Stimulated activated CD4-positive, alpha-beta T cell treated with anti-CD3 and anti-CD28 coated beads, Interleukin-15, amount 100 ng/mL, for 48 hours (primary cell): ENCODE measurements around the gene GPR18.
A peak's percentile ranks its signal among the peaks of the same experiment; 100 is the strongest.
"Not testable (repeated sequence)": the region's sequence is repeated elsewhere in the genome, so short reads cannot be mapped to it uniquely, and the experiment has no call there.

Source experiments
- DNase-seq, 2 donors: peaks; one replicate each; pipeline ENCODE4 v3.0.0-alpha.2; 2020; ENCODE audit warnings: low read depth in 2 of 2

Gene GPR18

GRCh38 chr13:99266827-99267226 lies 8.6 kb upstream of the GPR18 start:
- DNase-seq = no peak

DNA sequence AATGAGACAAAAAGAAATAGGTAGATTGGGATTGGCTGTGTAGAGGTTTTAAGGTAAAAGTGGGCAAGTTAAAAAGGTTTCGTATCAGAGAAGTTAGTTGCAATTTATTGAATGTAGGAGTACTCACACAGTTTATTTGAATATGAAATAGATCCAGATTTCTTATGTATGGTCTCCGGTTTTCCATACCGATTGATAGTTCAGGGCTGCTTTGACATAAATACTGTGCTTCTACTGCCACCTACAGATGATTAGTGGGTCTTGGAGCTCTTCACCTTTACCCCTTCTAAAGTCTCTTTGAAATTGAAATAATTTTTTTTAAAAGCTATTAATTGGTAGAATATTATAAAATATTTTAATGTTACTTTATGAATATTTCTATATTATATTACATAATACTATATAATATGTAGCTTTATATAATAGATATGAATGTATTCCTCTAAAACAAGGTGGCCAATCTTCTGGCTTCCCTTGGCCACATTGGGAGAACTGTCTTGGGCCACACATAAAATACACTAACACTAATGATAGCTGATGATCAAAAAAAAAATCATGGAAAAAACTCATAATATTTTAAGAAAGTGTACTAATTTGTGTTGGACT lies 7.7 kb upstream of the GPR18 start:
- DNase-seq = no peak

DNA sequence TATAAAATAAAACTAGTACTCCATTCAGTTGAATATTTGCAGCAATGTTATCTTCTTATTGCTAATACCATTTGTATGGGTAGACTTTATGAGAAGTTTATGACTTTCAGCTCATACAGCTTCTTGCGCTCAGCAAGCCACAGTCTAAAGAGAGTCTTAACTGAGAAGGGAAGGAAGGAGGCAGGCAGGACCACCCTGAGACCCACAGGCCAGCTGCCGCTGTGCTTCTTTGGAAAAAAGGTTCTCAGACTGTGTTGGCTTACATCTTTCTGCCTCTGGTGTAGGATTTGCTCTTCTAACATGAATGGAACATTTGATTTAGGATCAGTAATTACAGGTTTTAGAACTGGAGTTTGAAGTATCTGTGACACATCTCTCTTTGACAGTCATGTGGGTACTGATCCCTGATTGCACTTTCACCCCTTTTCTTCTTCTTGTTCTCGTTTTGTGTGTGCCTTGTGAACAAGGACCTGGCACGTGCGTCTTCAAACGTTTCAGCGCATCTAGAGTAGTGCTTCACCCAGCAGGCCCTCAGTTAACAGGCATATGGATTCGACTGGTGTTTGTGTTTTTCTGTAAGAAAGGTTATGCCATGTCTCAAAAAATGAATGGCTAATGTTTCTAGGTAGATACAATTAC lies 7.1 kb upstream of the GPR18 start:
- DNase-seq = peak; percentile 49 to 60

GRCh38 chr13:99264051-99264450 lies 5.9 kb upstream of the GPR18 start:
- DNase-seq = no peak

GRCh38 chr13:99263126-99263785 lies 5.1 kb upstream of the GPR18 start:
- no peak for DNase-seq

DNA sequence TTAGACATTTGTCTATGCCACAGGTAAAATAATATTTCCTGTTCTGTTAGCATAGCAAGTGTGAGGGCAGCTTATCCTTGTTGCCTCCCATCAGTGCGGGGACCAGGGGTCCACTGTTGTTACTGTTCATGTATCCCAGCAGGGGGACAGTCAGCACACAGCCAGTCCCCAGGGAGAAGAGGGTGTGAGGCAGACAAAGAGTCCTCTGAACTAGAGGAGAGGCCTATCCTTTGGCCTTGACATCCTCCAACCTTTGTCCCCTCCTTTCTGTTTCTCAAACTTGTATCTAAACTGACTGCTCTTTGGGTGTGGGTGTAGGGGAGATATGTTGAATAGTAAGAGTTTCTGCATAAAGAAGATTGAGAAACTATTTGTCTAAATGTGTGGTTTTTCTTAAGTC lies 2.9 kb upstream of the GPR18 start:
- DNase-seq = no peak

DNA sequence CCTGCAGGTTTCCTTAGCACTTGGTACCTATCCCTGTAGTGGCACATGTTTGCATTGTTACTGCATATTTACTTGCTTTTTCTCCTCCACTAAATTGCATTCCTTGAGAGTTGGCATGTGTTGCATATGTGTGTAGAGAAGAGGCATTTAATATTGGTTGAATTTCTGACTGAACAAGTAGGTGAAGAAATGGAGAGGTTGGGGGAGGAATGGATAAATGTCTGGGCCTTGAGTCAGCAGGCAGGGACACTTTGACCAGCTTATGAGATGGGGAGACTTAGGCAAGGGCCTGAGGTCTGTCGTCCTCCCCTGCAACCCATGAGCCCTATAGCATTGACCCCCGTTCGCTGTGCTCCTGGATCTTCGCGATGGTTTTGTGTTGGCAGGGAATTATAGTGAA lies 2.0 kb upstream of the GPR18 start:
- no peak for DNase-seq

DNA sequence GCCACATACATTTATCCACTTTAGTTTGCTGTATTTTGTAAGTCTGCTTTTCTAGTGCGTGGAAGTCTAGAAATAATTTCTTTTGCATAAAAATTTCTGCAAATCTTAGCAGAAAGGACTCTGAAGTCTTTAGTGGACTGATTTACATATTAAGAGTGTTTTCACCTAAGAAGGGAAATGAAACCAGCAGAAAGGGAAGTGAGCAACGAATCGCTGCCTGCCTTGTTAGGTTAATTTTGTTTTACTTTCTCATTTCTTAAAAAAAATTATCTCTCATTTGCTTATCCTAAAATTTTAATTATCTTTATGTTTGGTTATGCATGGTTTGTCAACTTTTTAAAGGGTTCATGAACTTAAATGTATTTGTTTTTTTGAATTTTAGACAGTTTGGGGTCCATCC lies 767 bp upstream of the GPR18 start:
- no peak for DNase-seq

GRCh38 chr13:99257291-99257690 lies 888 bp downstream of the GPR18 start:
- DNase-seq = no peak

- DNase-seq = no peak
These were observed 1.5 kb downstream of the GPR18 start for GRCh38 chr13:99256709-99257108.

DNA sequence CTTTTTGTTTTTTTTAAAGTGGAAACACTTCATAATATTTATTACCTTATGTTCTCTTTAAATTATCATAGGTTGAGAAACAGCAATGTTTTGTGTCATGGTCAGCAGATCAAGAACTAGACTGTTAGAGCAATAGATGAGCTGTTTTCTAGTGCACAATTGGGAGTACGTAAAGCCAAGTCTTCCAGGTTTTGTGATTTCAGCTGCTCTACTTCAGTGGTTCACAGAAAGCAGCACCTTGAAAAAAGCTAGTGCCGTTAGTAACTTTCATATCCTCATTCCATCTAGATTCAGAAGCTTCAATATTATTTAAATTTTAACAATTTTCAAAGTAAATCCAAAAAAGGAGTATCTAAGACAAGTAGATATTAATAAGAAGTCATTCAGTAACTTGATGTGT lies 1.9 kb downstream of the GPR18 start:
- no peak for DNase-seq

DNA sequence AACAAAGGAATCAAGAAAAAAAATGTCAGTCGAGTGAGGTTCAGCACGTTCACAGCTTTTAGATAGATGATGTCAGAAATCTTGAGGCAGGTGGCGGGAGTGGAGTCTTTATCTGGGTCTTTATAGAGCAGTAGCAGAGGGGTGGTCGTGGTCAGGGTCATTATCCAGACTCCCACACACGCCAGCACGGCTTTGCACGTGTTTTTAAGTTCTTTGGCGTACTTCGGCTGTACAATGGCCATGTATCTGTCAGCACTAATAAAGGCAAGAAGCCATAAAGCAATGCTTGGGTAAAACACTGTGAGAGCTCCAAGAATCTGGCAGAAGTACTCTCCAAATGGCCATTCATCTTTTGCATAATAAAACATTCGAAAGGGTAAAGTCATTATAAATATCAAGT lies 2.9 kb downstream of the GPR18 start:
- no peak for DNase-seq

- no peak for DNase-seq
These were observed 3.3 kb downstream of the GPR18 start for GRCh38 chr13:99254830-99255229.

DNA sequence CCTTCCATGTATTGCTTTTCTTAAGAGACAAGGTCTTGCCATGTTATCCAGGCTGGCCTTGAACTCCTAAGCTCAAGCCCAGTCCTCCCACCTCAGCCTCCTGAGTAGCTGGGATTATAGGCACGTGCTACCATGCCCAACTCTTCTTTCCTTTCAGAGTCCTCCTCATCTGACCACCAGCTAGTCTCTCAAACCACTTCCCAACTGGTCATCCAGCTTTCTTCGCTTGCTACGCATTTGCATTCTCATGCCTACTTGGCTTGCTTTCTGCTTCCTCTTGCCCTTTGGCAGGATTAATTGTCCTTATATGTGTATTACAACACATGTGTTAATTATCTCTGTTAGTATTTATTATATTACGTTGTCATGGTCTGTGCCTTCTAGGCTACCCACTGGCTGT lies 6.3 kb downstream of the GPR18 start:
- no peak for DNase-seq

DNA sequence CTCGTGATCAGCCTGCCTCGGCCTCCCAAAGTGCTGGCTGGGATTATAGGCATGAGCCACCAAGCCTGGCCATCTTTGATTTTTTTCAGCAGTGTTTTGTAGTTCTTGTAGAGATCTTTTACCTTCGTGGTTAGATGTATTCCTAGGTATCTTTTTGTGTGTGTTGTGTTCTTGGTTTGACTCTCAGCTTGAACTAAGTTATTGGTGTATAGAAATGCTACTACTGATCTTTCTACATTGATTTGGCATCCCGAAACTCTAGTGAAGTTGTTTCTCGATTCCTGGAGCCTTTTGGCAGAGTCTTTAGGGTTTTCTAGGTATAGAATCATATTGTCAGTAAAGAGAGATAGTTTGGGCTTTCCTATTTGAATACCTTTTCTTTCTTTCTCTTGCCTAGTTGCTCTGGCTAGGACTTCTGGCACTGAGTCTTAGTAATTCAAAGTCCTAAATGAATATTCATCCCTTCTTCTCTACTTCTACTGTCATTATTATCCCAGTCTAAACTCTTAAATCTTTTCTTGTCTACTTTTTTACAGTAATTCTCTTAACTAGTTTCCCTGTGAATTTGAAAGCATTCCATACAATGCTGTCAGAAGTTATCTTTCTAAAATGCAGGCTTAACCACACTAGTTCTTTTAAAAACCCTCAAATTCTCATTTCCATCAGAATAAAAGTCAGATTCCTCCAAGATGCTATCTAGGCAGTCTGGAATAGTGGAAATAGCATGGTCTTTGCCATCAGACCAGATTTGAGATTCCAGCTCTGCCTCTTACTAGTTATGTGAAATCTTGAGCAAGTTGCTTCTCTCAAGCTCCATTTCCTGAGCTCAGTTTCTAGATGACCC lies 7.0 kb downstream of the GPR18 start:
- no peak for DNase-seq

DNA sequence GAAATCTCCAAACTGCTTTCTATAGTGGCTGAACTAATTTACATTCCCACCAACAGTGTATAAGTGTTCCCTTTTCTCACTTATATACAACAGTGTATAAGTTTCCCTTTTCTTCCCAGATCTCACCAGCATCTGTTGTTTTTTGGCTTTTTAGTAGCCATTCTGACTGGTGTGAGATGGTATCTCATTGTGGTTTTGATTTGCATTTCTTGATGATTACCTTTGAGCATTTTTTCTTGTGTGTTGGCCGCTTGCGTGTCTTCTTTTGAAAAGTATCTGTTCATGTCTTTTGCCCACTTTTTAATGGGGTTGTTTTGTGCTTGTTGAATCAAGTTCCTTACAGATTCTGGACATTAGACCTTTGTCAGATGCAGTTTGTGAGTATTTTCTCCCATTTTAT lies 8.6 kb downstream of the GPR18 start:
- not testable (repeated sequence) for DNase-seq

DNA sequence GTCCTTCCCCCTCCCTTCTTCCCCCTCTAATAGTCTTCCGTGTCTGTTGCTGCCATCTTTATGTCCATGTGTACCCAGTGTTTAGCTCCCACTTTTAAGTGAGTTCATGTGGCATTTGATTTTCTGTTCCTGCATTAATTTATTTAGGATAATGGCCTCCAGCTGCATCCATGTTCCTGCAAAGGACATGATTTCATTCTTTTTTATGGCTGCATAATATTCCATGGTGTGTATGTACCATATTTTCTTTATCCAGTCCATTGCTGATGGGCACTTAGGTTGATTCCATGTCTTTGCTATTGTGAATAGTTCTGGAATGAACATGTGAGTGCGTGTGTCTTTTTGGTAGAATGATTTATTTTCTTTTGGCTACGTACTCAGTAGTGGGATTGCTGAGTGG lies 9.0 kb downstream of the GPR18 start:
- not testable (repeated sequence) for DNase-seq

DNA sequence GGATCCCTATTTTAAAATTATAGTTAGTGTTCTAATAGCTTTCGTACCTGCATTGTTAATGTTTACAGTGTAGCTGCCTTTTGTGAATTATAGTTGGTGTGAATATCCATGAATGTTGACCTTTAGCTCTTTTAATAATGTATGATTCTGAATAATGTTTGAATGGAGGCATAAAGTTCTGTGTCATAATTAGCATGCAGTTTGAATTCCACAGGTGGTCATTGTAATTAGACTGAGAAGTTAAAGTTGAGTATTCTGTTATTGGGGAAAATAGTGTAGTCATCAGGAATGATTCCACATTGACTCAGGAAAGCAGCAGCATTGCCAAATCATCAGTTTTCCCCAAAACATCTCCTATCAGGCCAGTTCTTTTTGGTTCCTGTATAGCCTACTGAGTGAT lies 12.1 kb downstream of the GPR18 start:
- no peak for DNase-seq

DNA sequence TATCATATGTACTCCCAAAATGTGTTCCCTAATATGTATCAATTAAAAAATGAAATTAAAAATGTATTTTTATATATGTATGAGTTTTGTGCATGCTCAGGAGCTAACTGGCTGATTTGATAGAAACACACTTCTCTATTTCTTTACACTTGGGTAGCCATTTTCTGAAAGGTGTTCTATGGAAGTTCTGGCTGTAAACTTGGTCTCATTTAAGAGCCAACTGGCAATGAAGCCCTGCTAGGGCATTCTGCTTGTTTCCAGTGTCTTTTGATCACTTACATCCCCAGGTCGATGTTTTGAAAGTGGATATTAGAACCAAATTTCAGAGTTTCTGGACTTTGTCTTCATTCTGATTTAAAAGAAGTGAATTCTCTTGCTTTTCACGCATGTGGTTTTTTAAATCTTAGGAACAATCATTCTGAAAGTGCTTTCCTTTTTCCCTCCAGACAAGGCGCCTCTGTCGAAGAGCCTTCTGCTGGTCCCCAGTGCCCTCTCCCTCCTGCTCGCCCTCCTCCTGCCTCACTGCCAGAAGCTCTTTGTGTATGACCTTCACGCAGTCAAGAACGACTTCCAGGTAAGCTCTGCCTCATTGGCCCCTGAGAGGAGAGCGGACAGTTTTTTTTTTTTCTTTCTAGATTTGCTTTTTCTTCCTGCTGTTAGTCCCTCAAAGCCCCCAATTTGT lies 20.1 kb downstream of the GPR18 start:
- peak in 1 of 2 donors; percentile 25 for DNase-seq

- DNase-seq = no peak
These were observed 26.5 kb downstream of the GPR18 start for GRCh38 chr13:99231721-99232120.

GRCh38 chr13:99230991-99231390 lies 27.2 kb downstream of the GPR18 start:
- no peak for DNase-seq

- DNase-seq = not testable (repeated sequence)
These were observed 27.6 kb downstream of the GPR18 start for GRCh38 chr13:99230588-99230987.
